BJ (cell line): ENCODE results near the gene DNAJC5G. TPM values are rescaled to one million over a fixed set of nuclear protein-coding genes. Genes with fewer than 3 reads are reported as not detected.

Experiments used
- CTCF ChIA-PET: fragments of 350-600 bp; formaldehyde crosslinking; extraction: SDS; loops from one replicate; lab custom pipeline; 2021; ENCODE audit warnings: antibody characterized with exemption, inconsistent platforms; lab: Yijun Ruan, JAX
- POLR2A ChIA-PET: fragments of 300-600 bp; sonication (Branson Sonifier 250); formaldehyde crosslinking; extraction: SDS; loops from one replicate; lab custom pipeline; 2021; ENCODE audit warnings: antibody characterized with exemption; lab: Charles Lee
- DNase-seq: peaks from one replicate; pipeline ENCODE4 v3.0.0-alpha.2; 2011; ENCODE audit warnings: low read depth
- H3K27me3 ChIP-seq: 2 replicates; pipeline ENCODE4 v1.6.0; 2011; ENCODE audit warnings: low read length; ENCODE audit not compliant: control insufficient read depth, insufficient read depth
- H3K36me3 ChIP-seq: 2 replicates; pipeline ENCODE4 v1.5.1; 2011; ENCODE audit warnings: low read length; ENCODE audit not compliant: control insufficient read depth, insufficient read depth
- H3K4me3 ChIP-seq: 2 replicates; pipeline ENCODE4 v1.5.1; 2011; ENCODE audit warnings: low read depth, mild to moderate bottlenecking, control low read depth, low read length
- polyA plus RNA-seq: library from polyadenylated mRNA; depleted of rRNA; stranded (reverse); fragments of >200 nt; gene quantifications from 2 replicates; pipeline ENCODE4 v1.2.3, GENCODE V29; 2011
- TF ChIP-seq, protein P1 (sequence below): IDR thresholded peaks from 2 replicates; pipeline ENCODE4 v1.5.1; 2011; ENCODE audit warnings: low read depth, mild to moderate bottlenecking, control low read depth, inconsistent platforms, low read length, moderate library complexity; ENCODE audit not compliant: insufficient read depth

The DNAJC5G gene
- polyA plus RNA-seq, 1 experiment: not detected

- ChIA-PET CTCF (interaction anchor here (7.9 kb wide), 1 partner anchor 20 kb away, joined by 64 read pairs; the partner anchor contains the start of gene TRIM54), POLR2A (no interaction called here)
- TF ChIP-seq, protein P1, sequence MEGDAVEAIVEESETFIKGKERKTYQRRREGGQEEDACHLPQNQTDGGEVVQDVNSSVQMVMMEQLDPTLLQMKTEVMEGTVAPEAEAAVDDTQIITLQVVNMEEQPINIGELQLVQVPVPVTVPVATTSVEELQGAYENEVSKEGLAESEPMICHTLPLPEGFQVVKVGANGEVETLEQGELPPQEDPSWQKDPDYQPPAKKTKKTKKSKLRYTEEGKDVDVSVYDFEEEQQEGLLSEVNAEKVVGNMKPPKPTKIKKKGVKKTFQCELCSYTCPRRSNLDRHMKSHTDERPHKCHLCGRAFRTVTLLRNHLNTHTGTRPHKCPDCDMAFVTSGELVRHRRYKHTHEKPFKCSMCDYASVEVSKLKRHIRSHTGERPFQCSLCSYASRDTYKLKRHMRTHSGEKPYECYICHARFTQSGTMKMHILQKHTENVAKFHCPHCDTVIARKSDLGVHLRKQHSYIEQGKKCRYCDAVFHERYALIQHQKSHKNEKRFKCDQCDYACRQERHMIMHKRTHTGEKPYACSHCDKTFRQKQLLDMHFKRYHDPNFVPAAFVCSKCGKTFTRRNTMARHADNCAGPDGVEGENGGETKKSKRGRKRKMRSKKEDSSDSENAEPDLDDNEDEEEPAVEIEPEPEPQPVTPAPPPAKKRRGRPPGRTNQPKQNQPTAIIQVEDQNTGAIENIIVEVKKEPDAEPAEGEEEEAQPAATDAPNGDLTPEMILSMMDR: no peak
- Histone ChIP-seq H3K27me3 (peaks cover 55% of the 10 kb centered on the region), H3K36me3 (no peaks in the 10 kb centered on the region), H3K4me3 (no peak overlapping the region)
- no peak for DNase-seq
These were observed 13.8 kb upstream of the DNAJC5G start for GRCh38 chr2:27261241-27261925.

DNA sequence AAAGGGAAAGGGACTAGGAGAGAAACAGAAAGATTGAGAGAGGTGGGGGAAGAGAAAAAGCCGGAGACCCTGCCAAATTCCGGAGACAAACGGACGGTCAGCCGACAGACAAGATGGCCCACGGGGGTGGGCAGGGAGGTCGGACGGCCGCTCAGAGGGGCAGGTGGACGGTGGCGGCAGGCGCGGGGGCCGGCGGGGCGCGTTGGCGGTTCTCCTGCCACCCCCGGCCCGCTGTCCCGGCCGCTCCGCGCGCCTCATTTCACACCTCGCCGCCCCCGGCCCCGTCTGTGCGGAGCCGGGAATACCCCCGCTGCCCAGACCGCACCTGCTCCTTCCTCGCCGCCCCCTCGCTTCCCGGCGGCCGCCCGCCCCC lies 13.3 kb upstream of the DNAJC5G start:
- ChIA-PET POLR2A (no interaction called here), CTCF (interaction anchor here (0.6 to 7.9 kb wide), 2 partner anchors 17 to 20 kb away, joined by 3 to 64 read pairs; partner anchors contain the start of gene TRIM54)
- DNase-seq: no peak
- Histone ChIP-seq H3K4me3 (no peak overlapping the region), H3K27me3 (peaks cover 56% of the 10 kb centered on the region), H3K36me3 (no peaks in the 10 kb centered on the region)
- TF ChIP-seq, protein P1: no peak

GRCh38 chr2:27262379-27263286 lies 12.6 kb upstream of the DNAJC5G start, which contains the start of gene SLC30A3:
Gene SLC30A3, minus strand, starts transcription at chr2:27263047. Its CDS starts 141 bp downstream, at chr2:27262906.
- no peaks in the 10 kb centered on the region for H3K36me3 ChIP-seq
- ChIA-PET CTCF (interaction anchor here (0.6 to 7.9 kb wide), 2 partner anchors 18 to 19 kb away, joined by 3 to 64 read pairs; partner anchors contain the start of gene TRIM54), POLR2A (no interaction called here)
- no peak for DNase-seq
- H3K27me3 ChIP-seq: peaks cover 60% of the 10 kb centered on the region
- TF ChIP-seq, protein P1: no peak
- peak within 1 kb of the TSS; percentile 19 for H3K4me3 ChIP-seq

GRCh38 chr2:27263287-27264252 lies 11.7 kb upstream of the DNAJC5G start:
- Histone ChIP-seq H3K4me3 (peak overlapping the region; percentile 7; the same call in 1 of the 2 replicates), H3K27me3 (peaks cover 59% of the 10 kb centered on the region), H3K36me3 (no peaks in the 10 kb centered on the region)
- DNase-seq: no peak
- CTCF ChIA-PET: interaction anchor here (1.3 to 7.9 kb wide), 5 partner anchors 14 to 130 kb away, joined by 3 to 64 read pairs (median 4); partner anchors contain the start of gene TRIM54
- POLR2A ChIA-PET: no interaction called here
- TF ChIP-seq, protein P1: no peak
